Effector memory CD8-positive, alpha-beta T cell (primary cell): Measurements from ENCODE around the gene EYA2.

Experiments used
- ATAC-seq: fragments of 150-1000 bp; cut with Tn5 transposase; replicated peaks from 2 replicates; pipeline ENCODE4 v1.10.0; 2021; ENCODE audit warnings: mild to moderate bottlenecking, moderate library complexity
- DNase-seq, 3 experiments: peaks; one replicate each; pipeline ENCODE4 v3.0.0; 2021
- H3K27ac Mint-ChIP-seq, 2 donors: one replicate each; pipeline ENCODE4 v1.8.0; 2022; ENCODE audit warnings: mild to moderate bottlenecking in 2 of 2, mixed read lengths in 2 of 2, moderate library complexity in 2 of 2
- H3K27me3 Mint-ChIP-seq, 2 donors: one replicate each; pipeline ENCODE4 v1.8.0; 2022; ENCODE audit warnings: mixed read lengths in 2 of 2
- H3K36me3 Mint-ChIP-seq: one replicate; pipeline ENCODE4 v1.8.0; 2022; ENCODE audit warnings: mild to moderate bottlenecking, moderate library complexity, mixed read lengths; ENCODE audit not compliant: insufficient read depth
- H3K4me1 Mint-ChIP-seq, 2 donors: one replicate each; pipeline ENCODE4 v1.8.0; 2022; ENCODE audit warnings: low read depth in 2 of 2, mixed read lengths in 2 of 2
- H3K4me3 Mint-ChIP-seq, 2 donors: one replicate each; pipeline ENCODE4 v1.8.0; 2022; ENCODE audit warnings: mild to moderate bottlenecking in 2 of 2, mixed read lengths in 2 of 2, moderate library complexity in 2 of 2
- H3K9me3 Mint-ChIP-seq, 2 donors: one replicate each; pipeline ENCODE4 v1.8.0; 2022; ENCODE audit warnings: mixed read lengths in 2 of 2

EYA2 gene

DNA sequence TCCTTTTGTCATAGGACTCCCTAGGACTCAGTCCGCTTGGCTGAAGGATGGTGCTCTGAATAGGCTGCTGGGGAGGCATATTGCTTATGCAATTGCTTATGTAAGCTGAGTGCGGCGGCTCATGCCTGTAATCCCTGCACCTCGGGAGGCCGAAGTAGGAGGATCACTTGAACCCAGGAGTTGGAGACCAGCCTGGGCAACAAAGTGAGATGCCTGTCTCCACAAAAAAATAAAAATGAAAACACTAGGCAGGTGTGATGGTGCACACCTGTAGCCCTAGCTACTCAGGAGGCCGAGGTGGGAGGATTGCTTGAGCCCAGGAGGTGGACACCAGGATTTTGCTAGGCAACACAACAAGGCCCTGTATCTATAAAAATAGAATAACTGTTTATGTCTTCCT is 81.3 kb downstream of the EYA2 start:
- no peak for ATAC-seq
- Mint-ChIP-seq H3K36me3 (no peaks in the 10 kb centered on the region), H3K9me3 (no peaks in the 10 kb centered on the region), H3K4me1 (peaks cover 0 to 2% of the 10 kb centered on the region in 2 donors), H3K4me3 (no peak overlapping the region), H3K27me3 (peaks cover 51 to 60% of the 10 kb centered on the region in 2 donors), H3K27ac (no peak overlapping the region)
- DNase-seq: no peak

DNA sequence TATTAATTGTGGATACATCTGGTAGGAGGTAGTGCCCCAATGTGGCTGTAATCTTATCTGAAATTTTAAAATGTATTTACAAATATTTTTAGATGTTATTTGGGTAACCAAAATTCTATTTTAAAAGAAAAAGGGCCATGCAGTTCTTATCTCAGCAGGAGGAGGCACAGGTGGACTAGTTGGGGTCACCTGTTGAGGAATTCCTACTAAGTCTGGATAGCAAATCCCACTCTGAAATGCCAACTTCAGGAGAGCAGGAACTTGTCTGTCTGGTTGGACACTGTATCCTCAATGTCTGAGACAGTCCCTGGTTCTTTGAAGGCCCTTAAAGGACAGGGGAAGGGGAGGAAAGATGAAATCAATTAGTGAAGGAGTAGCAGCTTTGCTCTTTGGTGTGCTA is 82.6 kb downstream of the EYA2 start:
- ATAC-seq: no peak
- Mint-ChIP-seq H3K27me3 (peaks cover 52 to 53% of the 10 kb centered on the region in 2 donors), H3K27ac (no peak overlapping the region), H3K36me3 (no peaks in the 10 kb centered on the region), H3K4me1 (peaks cover 0 to 2% of the 10 kb centered on the region in 2 donors), H3K9me3 (peaks cover 0 to 1% of the 10 kb centered on the region in 2 donors), H3K4me3 (no peak overlapping the region)
- no peak for DNase-seq

DNA sequence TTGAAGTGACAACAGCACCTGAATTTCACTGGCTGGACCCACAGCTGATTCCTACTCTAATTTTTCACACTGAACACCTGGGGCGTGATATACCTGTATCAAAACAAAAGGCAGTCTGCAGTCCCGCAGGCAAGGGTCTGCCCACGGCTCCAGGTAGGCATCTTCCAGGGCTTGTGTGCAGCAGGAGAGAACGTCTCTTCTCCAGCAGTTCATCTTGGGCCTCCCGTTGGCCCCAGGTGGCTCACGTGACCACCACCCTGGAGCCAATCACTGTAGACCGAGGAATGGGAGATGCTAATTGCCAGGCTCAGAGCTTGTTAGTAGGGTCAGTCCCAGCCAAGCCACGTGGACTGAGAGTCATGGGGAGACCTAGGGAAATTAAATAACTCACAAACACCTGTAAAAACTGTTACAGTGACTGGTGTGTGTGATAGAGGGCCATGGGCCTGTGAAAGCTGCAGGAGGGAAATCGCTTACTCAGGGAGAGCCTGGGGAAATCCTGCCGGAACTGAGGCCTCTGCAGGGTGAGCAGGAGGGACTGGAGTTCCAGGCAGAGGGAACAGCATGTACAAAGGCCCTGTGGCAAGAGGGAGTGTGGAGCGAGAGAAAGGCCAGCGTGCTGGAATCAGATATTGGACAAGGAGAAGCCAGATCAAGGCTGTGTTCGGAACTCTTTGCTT is 83.4 kb downstream of the EYA2 start:
- Mint-ChIP-seq H3K27ac (no peak overlapping the region), H3K4me3 (no peak overlapping the region), H3K9me3 (peaks cover 0 to 7% of the 10 kb centered on the region in 2 donors), H3K27me3 (peaks cover 45% of the 10 kb centered on the region in 2 donors), H3K36me3 (peaks cover 2% of the 10 kb centered on the region), H3K4me1 (peaks cover 0 to 2% of the 10 kb centered on the region in 2 donors)
- ATAC-seq: no peak
- DNase-seq: no peak

DNA sequence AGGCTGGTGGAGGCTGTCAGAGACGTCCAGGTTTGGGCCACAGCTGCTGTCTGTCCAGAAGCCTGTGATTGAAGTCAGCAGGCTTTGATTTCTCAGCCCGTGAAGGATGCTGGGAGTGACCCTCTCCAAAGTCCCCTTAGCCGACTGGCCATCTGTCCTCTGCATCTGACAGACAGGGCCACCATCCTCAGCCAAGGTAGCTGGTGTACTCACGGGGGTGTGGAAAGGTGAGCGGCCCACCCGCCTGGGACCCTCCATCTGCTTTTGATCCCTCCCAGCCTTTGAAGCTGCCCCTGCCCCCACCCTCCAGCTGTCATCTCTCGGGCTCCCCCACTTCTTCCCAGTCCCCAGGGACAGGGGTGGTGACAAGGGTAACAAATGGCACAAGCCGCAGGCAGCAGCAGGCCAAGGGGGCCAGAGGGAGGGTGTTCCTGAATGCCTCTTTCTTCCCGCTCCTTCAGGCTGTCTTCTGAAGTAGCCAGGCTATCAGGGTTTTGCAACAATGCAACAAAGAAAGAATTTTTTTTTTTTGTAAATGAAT is 84.4 kb downstream of the EYA2 start:
- Mint-ChIP-seq H3K4me3 (no peak overlapping the region), H3K4me1 (peaks cover 0 to 2% of the 10 kb centered on the region in 2 donors), H3K36me3 (peaks cover 2% of the 10 kb centered on the region), H3K9me3 (peaks cover 2 to 7% of the 10 kb centered on the region in 2 donors), H3K27ac (no peak overlapping the region), H3K27me3 (peaks cover 42 to 44% of the 10 kb centered on the region in 2 donors)
- ATAC-seq (no peak), DNase-seq (no peak)

DNA sequence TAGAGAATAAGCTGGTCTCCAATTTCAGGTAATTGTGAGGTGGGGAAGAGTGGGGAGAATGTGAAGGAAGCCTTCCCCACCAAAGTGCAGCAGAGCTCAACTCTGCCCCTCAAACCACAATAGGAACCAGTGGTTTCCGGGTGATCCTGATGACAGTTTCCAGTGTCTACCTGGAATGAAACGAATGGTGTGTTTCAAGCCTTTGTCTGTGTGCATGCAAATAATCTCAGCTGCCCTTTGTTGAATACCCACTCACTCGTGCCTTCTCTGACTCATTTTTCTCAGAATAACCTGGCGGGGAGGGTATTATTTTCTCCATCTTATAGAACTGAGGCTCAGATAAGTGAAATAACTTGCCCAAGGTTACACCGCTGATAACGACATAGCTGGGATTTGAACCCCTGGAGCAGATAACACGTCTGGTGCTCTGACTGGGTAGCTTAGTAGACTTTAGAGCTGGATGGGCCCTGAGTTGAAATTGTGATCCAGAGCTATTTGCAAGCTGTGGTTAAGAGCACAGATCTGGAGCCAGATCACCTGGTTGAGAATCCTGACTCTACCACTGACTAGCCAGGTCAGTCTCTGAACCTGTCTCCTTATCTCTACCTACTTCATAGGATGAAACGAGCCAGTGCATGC is 85.1 kb downstream of the EYA2 start:
- H3K27ac Mint-ChIP-seq: no peak overlapping the region
- H3K4me3 Mint-ChIP-seq: no peak overlapping the region
- ATAC-seq (no peak), DNase-seq (no peak)
- peaks cover 46 to 47% of the 10 kb centered on the region in 2 donors for H3K27me3 Mint-ChIP-seq
- peaks cover 0 to 2% of the 10 kb centered on the region in 2 donors for H3K4me1 Mint-ChIP-seq
- peaks cover 2% of the 10 kb centered on the region for H3K36me3 Mint-ChIP-seq
- H3K9me3 Mint-ChIP-seq: peaks cover 2 to 7% of the 10 kb centered on the region in 2 donors

DNA sequence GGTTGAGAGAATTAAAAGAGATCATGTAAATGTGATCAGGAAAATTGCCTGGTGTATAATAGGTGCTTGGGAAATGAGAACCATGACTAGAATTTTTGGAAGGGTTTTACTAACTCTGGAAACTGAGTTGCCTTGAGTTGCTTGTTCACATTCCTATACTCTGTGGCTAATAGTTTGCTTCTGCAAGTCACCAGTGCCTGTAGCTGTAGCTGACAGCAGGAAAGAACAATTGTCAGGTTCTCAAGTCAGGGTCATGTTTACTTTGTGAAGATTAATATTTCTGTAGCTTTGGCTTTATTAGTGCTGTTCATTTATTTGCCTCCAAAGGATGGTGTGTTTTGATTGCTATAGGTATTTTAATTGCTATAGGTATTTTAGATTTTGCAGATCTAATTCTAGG is 86.5 kb downstream of the EYA2 start:
- Mint-ChIP-seq H3K4me1 (peaks cover 0 to 2% of the 10 kb centered on the region in 2 donors), H3K4me3 (no peak overlapping the region), H3K9me3 (peaks cover 2 to 7% of the 10 kb centered on the region in 2 donors), H3K27me3 (peaks cover 47 to 50% of the 10 kb centered on the region in 2 donors), H3K27ac (no peak overlapping the region), H3K36me3 (peaks cover 2% of the 10 kb centered on the region)
- ATAC-seq (no peak), DNase-seq (no peak)

DNA sequence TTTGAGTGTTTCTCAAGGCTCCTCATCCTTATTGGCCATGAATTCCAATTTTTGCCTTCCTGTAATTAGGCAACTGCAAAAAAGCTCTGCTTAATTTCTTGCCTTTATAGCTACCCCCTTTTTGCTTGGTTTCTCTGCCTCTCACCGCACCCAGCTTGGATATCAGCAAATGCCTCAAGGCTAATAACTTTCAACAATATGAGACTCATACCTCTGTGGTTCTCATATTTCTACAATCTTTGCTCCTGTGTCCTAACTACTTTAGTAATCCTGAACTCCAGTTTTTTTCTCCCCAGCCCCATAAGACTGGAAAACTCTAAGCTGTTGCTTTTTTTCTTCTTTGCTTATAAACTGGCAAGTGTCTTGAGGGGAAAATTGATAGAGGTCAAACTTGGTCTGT is 88.8 kb downstream of the EYA2 start:
- Mint-ChIP-seq H3K4me3 (no peak overlapping the region), H3K4me1 (no peaks in the 10 kb centered on the region), H3K27ac (no peak overlapping the region), H3K27me3 (peaks cover 34 to 37% of the 10 kb centered on the region in 2 donors), H3K36me3 (peaks cover 2% of the 10 kb centered on the region), H3K9me3 (peaks cover 2 to 7% of the 10 kb centered on the region in 2 donors)
- DNase-seq (no peak), ATAC-seq (no peak)

DNA sequence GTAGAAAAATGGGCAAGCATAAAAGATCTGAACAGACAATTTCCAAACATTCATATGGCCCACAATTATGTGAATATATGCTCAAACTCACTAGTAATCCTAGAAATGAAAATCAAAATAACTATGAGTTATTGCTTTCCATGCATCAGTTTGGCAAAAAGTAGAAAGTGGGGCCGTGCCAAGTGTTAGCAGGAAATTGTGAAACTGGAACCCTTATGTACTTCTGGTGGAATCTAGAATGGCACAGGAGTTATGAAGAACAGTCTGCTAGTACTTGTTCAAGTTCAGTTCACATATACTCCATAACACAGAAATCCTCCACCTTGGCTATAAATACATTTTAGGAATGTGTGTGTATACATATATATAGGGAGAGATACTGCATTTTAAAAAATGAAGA is 89.8 kb downstream of the EYA2 start:
- Mint-ChIP-seq H3K27ac (no peak overlapping the region), H3K27me3 (peaks cover 31% of the 10 kb centered on the region in 2 donors), H3K9me3 (peaks cover 2 to 7% of the 10 kb centered on the region in 2 donors), H3K4me1 (no peaks in the 10 kb centered on the region), H3K4me3 (no peak overlapping the region), H3K36me3 (peaks cover 2% of the 10 kb centered on the region)
- ATAC-seq (no peak), DNase-seq (no peak)

DNA sequence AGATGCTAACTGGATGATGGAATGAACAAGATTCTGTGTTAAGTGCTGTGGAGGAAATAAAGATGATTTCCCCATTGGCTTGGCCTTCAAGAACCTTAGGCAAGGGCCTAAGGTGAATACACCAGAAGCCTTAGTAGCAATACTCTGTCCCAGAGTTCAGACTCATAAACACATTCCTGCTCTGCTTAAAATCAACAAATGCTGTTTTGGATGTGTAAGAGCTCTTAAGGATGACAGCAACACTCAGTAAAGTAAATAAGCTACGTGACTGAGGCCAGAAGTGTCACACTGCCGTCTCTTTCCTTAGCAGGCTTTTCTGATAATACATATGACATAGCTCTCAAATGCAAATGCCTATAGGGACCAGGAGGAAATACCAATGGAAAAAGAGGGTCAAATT is 90.6 kb downstream of the EYA2 start:
- ATAC-seq: no peak
- DNase-seq: no peak
- peaks cover 2% of the 10 kb centered on the region for H3K36me3 Mint-ChIP-seq
- H3K4me3 Mint-ChIP-seq: no peak overlapping the region
- no peaks in the 10 kb centered on the region for H3K4me1 Mint-ChIP-seq
- H3K27ac Mint-ChIP-seq: no peak overlapping the region
- H3K27me3 Mint-ChIP-seq: peaks cover 32 to 35% of the 10 kb centered on the region in 2 donors
- peaks cover 2 to 7% of the 10 kb centered on the region in 2 donors for H3K9me3 Mint-ChIP-seq

DNA sequence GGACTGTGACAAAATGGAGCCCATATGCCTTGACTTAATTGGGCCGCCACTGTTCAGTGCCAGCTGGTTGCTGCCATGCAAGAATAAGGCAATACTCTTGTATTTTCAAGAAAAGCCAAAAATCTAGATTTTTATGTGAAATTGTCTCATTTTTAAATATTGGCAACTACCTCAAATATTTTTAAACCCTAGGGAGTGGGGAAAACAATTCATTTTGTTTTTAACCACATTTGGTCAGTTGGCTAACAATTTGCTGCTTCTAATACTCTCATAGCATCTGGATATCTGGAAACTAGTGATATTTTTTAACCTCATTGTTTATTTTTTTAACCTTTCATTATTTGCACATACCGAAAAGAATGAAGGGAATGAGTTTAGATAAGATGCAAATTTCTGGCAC is 91.0 kb downstream of the EYA2 start:
- no peaks in the 10 kb centered on the region for H3K4me1 Mint-ChIP-seq
- H3K27ac Mint-ChIP-seq: no peak overlapping the region
- H3K4me3 Mint-ChIP-seq: no peak overlapping the region
- peaks cover 32 to 39% of the 10 kb centered on the region in 2 donors for H3K27me3 Mint-ChIP-seq
- ATAC-seq (no peak), DNase-seq (no peak)
- peaks cover 2 to 7% of the 10 kb centered on the region in 2 donors for H3K9me3 Mint-ChIP-seq
- peaks cover 2% of the 10 kb centered on the region for H3K36me3 Mint-ChIP-seq

DNA sequence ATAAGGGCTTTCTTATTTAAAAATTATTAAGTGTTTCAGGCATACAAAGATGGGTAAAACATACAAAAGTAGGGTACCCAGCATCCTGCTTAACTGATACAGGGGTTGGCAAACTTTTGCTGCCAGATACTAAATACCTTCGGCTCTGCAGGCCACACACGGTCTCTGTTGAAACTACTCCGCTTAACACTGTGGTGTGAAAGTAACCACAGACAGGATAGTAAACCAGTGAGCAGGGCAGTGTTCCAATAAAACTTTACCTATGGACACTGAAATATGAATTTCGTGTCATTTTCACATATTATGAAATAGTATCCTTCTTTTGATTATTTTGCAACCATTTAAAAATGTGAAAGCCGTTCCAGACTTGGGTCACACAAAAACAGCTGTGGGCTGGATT is 92.4 kb downstream of the EYA2 start:
- Mint-ChIP-seq H3K4me1 (no peaks in the 10 kb centered on the region), H3K27ac (no peak overlapping the region), H3K4me3 (no peak overlapping the region), H3K36me3 (peaks cover 2% of the 10 kb centered on the region), H3K27me3 (peaks cover 37 to 52% of the 10 kb centered on the region in 2 donors), H3K9me3 (peaks cover 2 to 7% of the 10 kb centered on the region in 2 donors)
- DNase-seq (no peak), ATAC-seq (no peak)

DNA sequence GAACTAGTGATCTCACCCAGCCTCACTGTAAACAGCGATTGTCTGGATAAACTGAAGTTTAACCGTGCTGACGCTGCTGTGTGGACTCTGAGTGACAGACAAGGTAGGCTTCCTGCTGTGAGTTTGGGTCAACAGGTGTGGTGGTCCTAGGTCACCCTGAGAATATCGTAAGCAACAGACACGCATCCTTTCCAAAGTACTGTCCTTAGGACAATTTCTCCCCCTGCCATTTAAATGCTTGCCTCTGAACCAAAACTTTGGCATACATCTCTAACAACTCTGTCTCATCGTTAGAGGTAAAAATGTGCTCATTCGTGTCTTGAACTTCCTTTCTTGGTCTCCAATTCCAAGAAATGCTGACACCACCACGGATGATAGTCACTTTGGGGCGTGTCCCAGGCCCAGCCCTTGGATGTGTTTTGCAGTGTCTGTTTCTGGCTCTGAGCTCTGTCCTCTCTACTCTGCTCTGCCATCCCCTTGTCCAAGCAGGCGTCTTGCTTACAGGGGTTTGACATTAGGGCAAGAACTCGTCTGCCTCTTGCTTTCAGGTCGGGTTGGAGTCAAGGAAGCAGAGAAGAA is 95.5 kb downstream of the EYA2 start:
- Mint-ChIP-seq H3K4me3 (no peak overlapping the region), H3K27ac (no peak overlapping the region), H3K9me3 (no peaks in the 10 kb centered on the region), H3K27me3 (peaks cover 31 to 47% of the 10 kb centered on the region in 2 donors), H3K4me1 (peaks cover 6 to 7% of the 10 kb centered on the region in 2 donors), H3K36me3 (no peaks in the 10 kb centered on the region)
- DNase-seq (no peak), ATAC-seq (no peak)

DNA sequence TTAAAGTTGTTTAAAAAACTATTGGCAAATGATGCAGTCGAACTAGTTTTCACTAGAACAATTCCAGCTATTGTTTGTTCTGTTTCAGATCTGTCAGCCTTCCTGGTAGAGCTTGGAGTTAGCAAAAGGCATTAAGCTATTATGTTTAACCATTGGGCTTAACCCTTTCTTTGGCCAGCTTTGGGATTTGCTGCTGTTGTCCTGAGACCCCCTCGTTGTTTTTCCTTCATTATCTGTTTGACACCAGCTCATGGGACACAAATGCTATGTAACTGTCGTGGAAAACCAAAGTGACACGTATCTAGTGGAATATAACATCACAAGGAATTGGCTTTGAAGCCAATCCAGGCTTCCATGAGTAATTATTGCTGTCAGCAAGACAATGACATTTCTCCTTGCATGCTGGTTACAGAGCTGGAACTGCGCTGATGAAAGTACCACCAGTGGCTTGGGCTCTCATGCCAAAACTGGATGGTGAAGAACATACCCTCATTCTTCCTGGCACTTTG is 96.0 kb downstream of the EYA2 start:
- Mint-ChIP-seq H3K9me3 (no peaks in the 10 kb centered on the region), H3K27ac (no peak overlapping the region), H3K4me1 (peaks cover 6 to 7% of the 10 kb centered on the region in 2 donors), H3K4me3 (no peak overlapping the region), H3K27me3 (peaks cover 31 to 42% of the 10 kb centered on the region in 2 donors), H3K36me3 (no peaks in the 10 kb centered on the region)
- DNase-seq (no peak), ATAC-seq (no peak)
